DND-41 (cell line): ENCODE measurements around the gene PACS1.

Source experiments
- ATAC-seq: fragments of 200-7000 bp; cut with Tn5 transposase; 3 replicates; pipeline ENCODE4 v1.9.1; 2021; ENCODE audit warnings: low read depth; ENCODE audit not compliant: insufficient read depth
- DNase-seq: peaks from one replicate; pipeline ENCODE4 v3.0.0-alpha.2; 2020
- H2AFZ ChIP-seq: 2 replicates; pipeline ENCODE4 v1.6.0; 2012; ENCODE audit warnings: low read depth, low read length
- H3K27ac ChIP-seq: 2 replicates; pipeline ENCODE4 v1.5.1; 2012; ENCODE audit warnings: low read length, inconsistent platforms
- H3K27me3 ChIP-seq: fragments of 200-600 bp; sonication (generic); 2 replicates; pipeline ENCODE4 v1.6.0; 2012; ENCODE audit warnings: low read length, mild to moderate bottlenecking, inconsistent platforms; ENCODE audit not compliant: insufficient read depth, poor library complexity
- H3K36me3 ChIP-seq: 2 replicates; pipeline ENCODE4 v1.5.1; 2012; ENCODE audit warnings: low read length, inconsistent platforms; ENCODE audit not compliant: insufficient read depth
- H3K4me1 ChIP-seq: 2 replicates; pipeline ENCODE4 v1.5.1; 2012; ENCODE audit warnings: mild to moderate bottlenecking, low read length; ENCODE audit not compliant: insufficient read depth
- H3K4me2 ChIP-seq: 2 replicates; pipeline ENCODE4 v1.6.0; 2012; ENCODE audit warnings: mild to moderate bottlenecking, moderate library complexity, low read length, inconsistent platforms; ENCODE audit not compliant: insufficient read depth
- H3K4me3 ChIP-seq, 2 experiments: fragments of 200-600 bp in 1 of 2; shearing (Covaris generic) in 1 of 2; 2 replicates each; pipeline ENCODE4 v1.5.1; 2012 to 2016; ENCODE audit warnings: inconsistent platforms in 2 of 2, low read length in 2 of 2, mild to moderate bottlenecking in 2 of 2, low read depth in 1 of 2, moderate library complexity in 1 of 2
- H3K79me2 ChIP-seq: 2 replicates; pipeline ENCODE4 v1.6.0; 2012; ENCODE audit warnings: low read length, inconsistent platforms; ENCODE audit not compliant: insufficient read depth
- H3K9ac ChIP-seq: 2 replicates; pipeline ENCODE4 v1.6.0; 2012; ENCODE audit warnings: low read depth, mild to moderate bottlenecking, inconsistent platforms, low read length, moderate library complexity
- H3K9me3 ChIP-seq: 2 replicates; pipeline ENCODE4 v1.5.1; 2012; ENCODE audit warnings: low read length, moderate library complexity, mild to moderate bottlenecking, inconsistent platforms; ENCODE audit not compliant: insufficient read depth, severe bottlenecking
- H4K20me1 ChIP-seq: 2 replicates; pipeline ENCODE4 v1.6.0; 2012; ENCODE audit warnings: low read length; ENCODE audit not compliant: insufficient read depth
- CTCF ChIP-seq: IDR thresholded peaks from 2 replicates; pipeline ENCODE4 v1.5.1; 2012; ENCODE audit warnings: borderline replicate concordance, low read length, moderate library complexity, mild to moderate bottlenecking; ENCODE audit not compliant: poor library complexity, severe bottlenecking; ENCODE audit errors: extremely low read depth
- EZH2 ChIP-seq: IDR thresholded peaks from 3 replicates; pipeline ENCODE4 v1.6.1; 2012; ENCODE audit warnings: borderline replicate concordance, low read depth, mild to moderate bottlenecking, moderate library complexity, low read length, inconsistent platforms; ENCODE audit not compliant: severe bottlenecking

PACS1 gene

GRCh38 chr11:66083767-66084166 lies 13.7 kb downstream of the PACS1 start:
- H3K36me3 ChIP-seq: no peaks in the 10 kb centered on the region
- no peak overlapping the region for H3K9ac ChIP-seq
- H2AFZ ChIP-seq: no peak overlapping the region
- H3K27ac ChIP-seq: no peak overlapping the region
- H3K4me1 ChIP-seq: peaks cover 28% of the 10 kb centered on the region
- peaks cover 5% of the 10 kb centered on the region; the same call in 1 of the 2 replicates for H4K20me1 ChIP-seq
- TF ChIP-seq EZH2 (no peak), CTCF (no peak)
- ATAC-seq (no peak), DNase-seq (no peak)
- H3K4me2 ChIP-seq: no peak overlapping the region
- H3K79me2 ChIP-seq: peaks cover 42% of the 10 kb centered on the region
- no peak overlapping the region for H3K4me3 ChIP-seq
- no peaks in the 10 kb centered on the region for H3K9me3 ChIP-seq
- H3K27me3 ChIP-seq: no peaks in the 10 kb centered on the region

GRCh38 chr11:66084821-66085475 lies 14.9 kb downstream of the PACS1 start:
- Histone ChIP-seq H3K27me3 (no peaks in the 10 kb centered on the region), H3K27ac (no peak overlapping the region), H3K4me1 (peaks cover 25% of the 10 kb centered on the region), H3K4me2 (no peak overlapping the region), H3K9me3 (no peaks in the 10 kb centered on the region), H3K9ac (no peak overlapping the region), H3K4me3 (no peak overlapping the region), H3K36me3 (no peaks in the 10 kb centered on the region), H4K20me1 (peaks cover 5% of the 10 kb centered on the region; the same call in 1 of the 2 replicates), H3K79me2 (peaks cover 38% of the 10 kb centered on the region), H2AFZ (no peak overlapping the region)
- no peak for DNase-seq
- no peak for ATAC-seq
- TF ChIP-seq EZH2: no peak
- TF ChIP-seq CTCF: no peak

- no peaks in the 10 kb centered on the region for H3K36me3 ChIP-seq
- peaks cover 25% of the 10 kb centered on the region for H3K79me2 ChIP-seq
- H3K9me3 ChIP-seq: no peaks in the 10 kb centered on the region
- H3K27ac ChIP-seq: no peak overlapping the region
- no peak for DNase-seq
- H4K20me1 ChIP-seq: peaks cover 5% of the 10 kb centered on the region; the same call in 1 of the 2 replicates
- H3K9ac ChIP-seq: no peak overlapping the region
- H3K4me1 ChIP-seq: peaks cover under 1% of the 10 kb centered on the region
- no peak overlapping the region for H2AFZ ChIP-seq
- TF ChIP-seq CTCF: no peak
- TF ChIP-seq EZH2: no peak
- H3K4me3 ChIP-seq: no peak overlapping the region
- no peak for ATAC-seq
- H3K27me3 ChIP-seq: no peaks in the 10 kb centered on the region
- no peak overlapping the region for H3K4me2 ChIP-seq
These were observed 17.3 kb downstream of the PACS1 start for GRCh38 chr11:66087148-66087908.
